Colon (tissue), 2 donors: ENCODE results near the gene CALCR.

ENCODE experiments used
- FAIRE-seq: peaks from 2 replicates; lab custom pipeline; 2012; peaks lifted over from hg19 to GRCh38; lab: Jason Lieb, UNC
- donor health status: control.
- donor health status: control.

Gene CALCR

DNA sequence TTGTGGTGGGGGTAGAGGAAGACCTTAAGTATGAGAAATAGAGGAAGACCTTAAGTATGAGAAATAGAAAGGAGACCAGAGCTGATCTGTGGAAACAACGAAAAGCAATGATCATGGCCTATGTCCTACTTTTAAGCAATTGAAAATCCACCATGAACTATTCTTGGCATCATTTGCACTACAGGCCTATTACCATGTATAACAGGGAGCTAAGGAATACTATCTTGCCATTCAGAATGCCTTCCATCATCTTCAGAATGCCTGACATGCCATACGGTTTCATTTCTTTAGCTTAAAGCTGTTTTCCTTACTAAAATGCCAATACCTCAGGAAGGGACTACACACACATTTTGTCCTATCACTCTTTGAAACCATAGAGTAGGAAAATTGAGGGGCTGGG, 127.0 kb downstream of the CALCR start:
- FAIRE-seq = no peak

DNA sequence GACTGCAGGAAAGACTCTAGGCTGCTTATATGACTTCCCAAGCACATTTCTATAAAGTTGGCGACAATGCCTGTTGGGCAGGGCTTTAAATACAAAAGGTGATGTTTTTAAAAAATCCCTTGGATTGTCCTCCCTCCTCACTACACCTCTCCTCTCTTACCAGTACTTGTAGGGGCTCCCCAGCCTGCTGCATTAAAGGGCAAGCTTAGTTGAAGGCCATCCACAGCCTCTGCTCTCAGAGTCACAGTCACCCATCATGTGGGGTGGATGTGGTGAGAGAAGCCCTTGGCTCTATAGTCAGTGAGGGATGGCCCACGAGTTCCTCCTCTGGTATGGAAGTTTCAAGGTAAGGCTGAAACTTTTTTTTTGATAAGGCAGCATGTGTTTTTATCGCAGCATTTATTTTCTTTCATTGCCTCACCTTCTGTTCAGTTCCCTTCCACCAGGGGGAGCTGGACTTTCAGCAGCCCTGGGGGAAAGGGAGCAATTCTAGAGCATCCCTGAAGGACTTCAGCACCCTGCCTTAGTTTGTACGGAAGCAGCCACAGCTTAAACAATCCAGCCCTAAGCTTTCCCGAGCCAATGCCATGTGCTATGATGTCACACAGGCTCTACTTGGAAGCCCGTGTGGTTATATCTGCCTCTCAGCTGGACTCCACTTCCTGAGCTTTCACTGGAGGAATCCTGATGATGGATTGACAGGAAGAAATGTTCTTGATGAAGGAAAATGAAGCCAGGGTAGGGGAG, 131.9 kb downstream of the CALCR start:
- FAIRE-seq = no peak

DNA sequence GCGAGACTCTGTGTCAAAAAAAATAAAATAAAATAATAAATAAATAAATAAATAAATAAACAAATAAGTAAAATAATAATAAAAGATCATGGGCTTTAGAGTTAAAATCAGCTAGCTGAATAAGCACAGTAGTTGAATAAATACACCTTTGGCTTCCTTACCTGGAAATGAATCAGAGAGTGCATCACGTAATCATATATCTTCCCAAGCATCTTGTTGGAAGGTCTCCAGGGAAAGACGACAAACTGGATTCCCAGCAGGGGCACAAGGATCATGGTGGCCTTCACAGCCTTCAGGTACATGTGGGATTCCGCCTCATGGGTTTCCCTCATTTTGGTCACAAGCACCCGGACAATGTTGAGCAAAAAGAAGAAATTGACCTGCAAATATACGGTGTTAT, 138.7 kb downstream of the CALCR start:
- no peak for FAIRE-seq

- no peak for FAIRE-seq
Measured at GRCh38 chr7:93432130-93432529, 142.4 kb downstream of the CALCR start.

DNA sequence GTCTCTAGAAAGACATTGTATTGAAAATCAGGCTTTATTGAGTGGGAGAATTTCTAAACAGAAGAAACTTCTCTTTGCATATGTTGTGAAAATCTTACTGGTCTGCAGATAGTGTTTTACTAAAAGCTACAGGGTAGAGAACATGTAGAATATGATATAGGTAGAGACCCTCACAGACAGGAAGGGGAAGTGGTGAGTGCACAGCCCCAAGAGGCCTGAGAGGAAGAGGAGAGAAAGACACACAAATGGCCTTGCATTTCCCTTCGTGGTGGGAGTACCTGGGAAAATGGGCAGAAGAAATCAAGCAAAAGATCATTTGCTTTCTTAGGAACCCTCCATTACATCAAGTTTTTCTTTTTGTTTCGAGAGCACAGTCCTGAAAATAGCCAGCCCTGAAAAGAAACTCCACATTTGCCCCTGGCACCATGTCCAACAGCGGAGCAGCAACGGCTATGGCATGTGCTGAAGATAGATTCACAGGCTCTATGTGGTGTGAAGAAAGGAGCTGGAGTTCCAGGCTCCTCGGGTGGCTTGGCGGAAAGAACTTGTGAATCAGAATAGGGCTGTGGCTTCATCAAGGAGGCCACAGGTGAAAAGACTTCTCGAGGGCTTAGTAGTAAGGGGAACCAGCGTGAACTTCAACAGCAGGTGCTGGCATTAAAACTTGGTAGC, 143.5 kb downstream of the CALCR start:
- FAIRE-seq = no peak

DNA sequence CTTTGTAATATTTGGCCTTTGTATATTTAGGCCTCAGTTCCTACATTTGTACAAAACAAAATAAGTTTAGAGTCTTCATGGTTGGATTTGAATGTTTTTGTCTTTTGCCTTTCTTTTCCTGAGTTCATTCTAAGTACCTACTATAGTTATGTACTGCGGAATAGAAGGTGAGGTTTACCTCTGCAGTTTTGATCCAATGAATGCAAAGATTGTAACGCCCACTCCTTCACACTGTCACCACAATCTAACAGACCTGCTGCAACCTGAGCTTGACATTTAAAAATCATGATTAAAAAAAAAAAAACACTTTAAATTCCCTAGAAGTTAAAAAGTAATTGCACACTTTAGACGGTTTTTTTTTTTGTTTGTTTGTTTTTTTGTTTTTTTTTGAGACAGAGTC, 145.0 kb downstream of the CALCR start:
- FAIRE-seq = no peak

GRCh38 chr7:93427107-93427506, 147.4 kb downstream of the CALCR start:
- FAIRE-seq = no peak

GRCh38 chr7:93426155-93426696, 148.3 kb downstream of the CALCR start:
- no peak for FAIRE-seq

GRCh38 chr7:93414574-93414973, 159.9 kb downstream of the CALCR start:
- no peak for FAIRE-seq

DNA sequence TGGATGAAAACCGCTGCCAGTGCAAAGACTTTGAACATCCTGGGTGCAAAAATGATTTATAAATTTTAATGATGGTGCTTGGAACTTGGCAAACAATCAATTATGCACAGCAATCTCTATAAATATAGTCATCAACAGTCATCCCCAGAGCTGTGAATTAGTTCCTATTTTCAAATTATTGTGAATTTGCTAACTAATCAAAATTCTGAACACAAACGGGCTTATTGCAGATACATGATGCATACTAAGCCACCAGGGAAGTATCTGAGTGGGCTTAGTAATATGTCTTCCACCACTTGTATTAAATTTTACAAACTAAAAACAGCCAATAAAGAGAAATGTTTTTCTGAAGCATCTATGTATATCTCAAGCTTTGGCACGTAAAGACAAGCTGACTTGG, 165.2 kb downstream of the CALCR start:
- FAIRE-seq = no peak

DNA sequence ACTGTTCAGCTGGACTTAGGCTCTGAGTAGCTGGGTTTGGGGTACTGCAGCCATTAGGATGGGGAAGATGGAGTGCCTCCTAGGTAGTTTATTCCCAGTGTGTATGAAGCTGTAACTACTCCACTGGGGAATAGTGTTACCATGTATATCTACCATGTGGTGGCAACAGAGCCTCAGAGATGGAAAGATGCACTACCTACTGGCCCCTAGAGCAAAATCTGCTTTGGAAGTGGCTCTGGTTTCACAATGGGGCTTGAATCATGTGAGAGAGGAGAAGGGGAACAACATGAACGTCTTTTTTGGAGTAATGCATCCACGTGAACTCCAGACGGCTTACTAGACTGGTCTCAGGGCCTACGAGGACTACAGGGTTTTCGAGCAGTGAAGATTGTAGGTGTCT, 167.3 kb downstream of the CALCR start:
- FAIRE-seq = no peak

DNA sequence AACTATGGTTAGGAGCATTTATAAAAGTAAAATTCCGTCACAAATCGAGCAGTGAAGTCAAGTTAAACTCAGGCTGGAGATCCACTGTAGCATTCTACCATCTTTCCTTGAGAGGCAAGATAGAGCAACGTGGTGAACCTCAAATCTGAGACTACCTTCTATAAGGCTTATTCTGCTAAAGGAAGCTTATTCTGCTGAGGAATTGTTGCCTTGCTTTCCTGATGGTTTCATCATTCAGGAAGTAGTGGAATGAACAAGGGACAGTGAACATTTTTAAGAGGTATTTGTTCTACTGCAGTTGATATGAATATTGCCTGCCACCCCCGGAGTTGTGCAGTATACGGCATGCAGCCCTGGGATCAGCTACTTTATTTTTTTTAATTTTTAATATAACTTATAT, 171.6 kb downstream of the CALCR start:
- no peak for FAIRE-seq

- FAIRE-seq = no peak
Measured at GRCh38 chr7:93399642-93400041, 174.9 kb downstream of the CALCR start.

GRCh38 chr7:93392984-93393383, 181.5 kb downstream of the CALCR start:
- no peak for FAIRE-seq

GRCh38 chr7:93390660-93391059, 183.9 kb downstream of the CALCR start:
- no peak for FAIRE-seq

GRCh38 chr7:93382362-93382761, 192.2 kb downstream of the CALCR start:
- no peak for FAIRE-seq

GRCh38 chr7:93378131-93378760, 196.3 kb downstream of the CALCR start:
- FAIRE-seq = no peak

DNA sequence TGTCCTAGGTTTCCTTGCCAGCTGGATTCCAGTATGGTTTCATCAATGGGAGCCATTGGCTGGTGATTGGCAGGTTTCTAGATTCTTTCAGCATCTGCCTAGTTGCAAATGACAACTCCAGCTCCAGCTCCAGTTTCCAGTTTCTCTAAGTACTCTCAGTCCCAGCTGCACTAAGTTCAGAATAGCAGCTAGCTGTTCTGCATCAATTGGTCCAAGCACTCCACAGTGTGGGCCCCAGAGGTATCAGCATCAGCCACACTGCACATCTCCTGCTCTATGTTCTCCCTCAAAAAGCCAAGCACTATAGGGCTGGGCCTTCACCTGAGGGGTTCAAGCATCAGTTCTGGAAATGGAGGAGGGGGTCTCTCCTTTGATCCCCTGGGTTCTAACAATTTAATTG, 198.9 kb downstream of the CALCR start:
- no peak for FAIRE-seq
